SIG-M5 treated with dmso at 0.1 percent for 504 hours (cell line): ENCODE results near the gene SDCCAG8.

Source experiments
- DNase-seq: peaks from one replicate; lab custom pipeline; 2025; ENCODE audit not compliant: unreplicated experiment; lab: John Stamatoyannopoulos, UW

The SDCCAG8 gene

DNA sequence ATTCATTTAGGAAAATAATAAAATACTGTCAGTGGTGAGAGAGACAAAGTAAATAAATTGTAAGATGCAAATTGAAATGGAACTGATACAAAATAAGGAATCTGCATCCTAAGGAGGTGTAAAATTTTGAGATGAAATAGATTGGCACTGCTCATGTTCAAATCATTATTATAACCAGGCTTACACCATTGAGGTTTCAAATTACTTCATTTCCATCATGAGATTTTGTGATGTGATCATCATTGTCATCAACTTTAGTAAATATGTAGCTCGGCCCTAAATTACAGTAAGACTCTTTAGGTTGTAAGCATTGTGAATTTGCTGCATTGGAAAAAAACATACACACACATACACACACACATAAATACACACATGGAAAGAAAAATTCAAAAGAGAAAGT lies 123.4 kb downstream of the SDCCAG8 start:
- DNase-seq = no peak

- DNase-seq = no peak
Measured at GRCh38 chr1:243379706-243380105, 123.9 kb downstream of the SDCCAG8 start.

DNA sequence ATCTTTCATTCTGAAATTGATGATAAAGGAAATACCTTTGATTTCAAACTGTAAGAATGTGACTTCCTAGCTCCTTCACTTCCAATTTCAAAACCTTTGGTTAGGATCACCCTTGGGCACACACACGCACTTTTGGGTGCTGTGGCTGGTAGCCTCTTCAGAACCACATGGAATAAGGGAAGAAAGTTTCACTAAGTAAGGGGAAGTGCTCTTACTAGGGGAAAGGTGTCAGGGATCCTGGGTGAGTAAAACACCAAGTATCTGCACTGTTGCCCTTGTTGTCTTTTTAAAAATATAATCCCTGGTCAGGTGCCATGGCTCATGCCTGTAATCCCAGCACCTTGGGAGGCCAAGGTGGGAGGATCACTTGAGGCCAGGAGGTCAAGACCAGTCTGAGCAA lies 132.4 kb downstream of the SDCCAG8 start:
- no peak for DNase-seq

DNA sequence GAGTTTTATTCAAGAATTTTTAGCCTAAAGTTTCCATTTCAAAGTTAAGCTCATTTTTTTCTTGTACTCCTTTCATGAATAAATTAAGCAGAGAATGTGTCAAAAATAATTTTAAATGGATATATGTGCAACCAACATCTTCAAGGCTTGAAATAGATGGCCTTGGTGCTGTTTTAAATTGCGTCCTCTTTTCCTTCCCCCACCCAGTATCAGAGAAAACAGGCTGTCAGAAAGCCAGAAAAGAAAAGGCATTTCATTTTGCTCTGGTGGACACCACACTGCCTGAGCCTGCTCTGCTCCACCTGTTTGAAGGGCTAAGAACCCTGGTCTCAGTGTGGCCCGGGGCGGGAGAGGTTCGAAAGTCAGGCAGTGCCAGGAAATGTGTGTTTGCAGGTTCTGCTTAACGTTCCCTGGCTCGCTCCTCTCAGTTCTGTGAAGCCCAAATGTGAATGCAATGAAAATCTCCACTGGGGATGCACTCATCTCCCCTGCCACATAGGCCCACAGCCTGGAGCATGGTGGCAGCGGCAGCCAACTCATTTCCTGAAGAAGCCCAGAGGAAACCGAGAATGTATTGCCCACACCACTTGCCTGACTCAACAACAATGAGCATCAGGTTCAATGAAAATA lies 134.4 kb downstream of the SDCCAG8 start:
- DNase-seq = no peak

DNA sequence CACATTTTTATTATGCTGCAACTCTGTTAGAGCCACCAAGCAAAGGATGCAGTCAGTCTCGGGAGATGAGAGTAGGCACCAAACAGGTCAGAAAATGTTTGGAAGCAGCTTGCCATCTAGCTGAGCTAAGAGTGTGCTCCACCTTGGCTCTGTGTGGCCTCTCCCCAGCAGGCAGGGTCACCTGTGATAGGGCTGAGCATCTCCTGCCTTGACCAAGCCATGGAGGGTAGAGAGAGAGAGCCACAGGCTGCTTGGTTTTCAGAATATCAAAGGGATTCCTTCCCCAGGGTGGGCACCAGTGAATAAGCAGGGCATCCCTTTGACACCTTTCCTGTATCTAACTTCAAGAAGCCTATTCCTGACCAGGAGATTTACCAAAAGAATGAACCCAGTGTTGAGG lies 135.5 kb downstream of the SDCCAG8 start:
- no peak for DNase-seq

DNA sequence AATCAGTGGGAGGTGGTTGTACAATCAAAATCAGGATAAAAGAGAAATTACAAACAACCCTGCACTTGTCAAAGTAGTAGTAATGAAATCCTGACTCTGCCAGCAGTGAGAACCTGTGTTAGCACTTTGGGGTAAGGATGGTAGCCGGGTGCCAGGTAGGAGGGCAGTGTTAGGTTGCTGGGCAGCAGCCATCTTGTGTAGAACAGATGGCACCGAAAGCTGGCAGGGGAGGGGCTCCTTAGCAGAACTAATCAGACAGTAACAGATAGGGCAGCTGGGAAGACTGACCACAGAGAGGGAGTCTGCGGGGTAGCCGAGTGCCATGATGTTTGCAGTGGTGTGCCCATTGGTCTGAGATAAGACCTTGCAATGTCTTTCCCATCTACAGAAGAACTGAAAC lies 137.3 kb downstream of the SDCCAG8 start:
- no peak for DNase-seq

DNA sequence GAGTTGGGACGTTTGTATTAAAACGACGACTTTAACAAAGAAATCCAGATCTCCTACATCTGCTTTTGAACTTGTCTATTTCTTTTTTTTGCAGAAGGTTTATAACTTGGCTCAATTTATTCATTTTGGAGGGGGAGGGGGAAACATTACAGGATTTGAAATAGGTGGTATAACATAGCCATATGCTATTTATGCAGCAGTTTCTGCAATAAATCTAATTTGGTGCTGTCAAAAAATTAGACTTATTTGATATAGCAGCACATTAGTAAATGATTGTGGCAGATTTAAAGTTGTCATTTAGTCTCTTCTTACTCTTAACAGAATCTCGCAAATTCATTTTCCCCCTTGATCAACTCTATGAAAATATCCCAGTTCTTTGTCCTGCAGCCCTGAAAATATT lies 138.2 kb downstream of the SDCCAG8 start:
- no peak for DNase-seq

- DNase-seq = no peak
Measured at GRCh38 chr1:243394601-243395464, 139.0 kb downstream of the SDCCAG8 start.

GRCh38 chr1:243396424-243396823 lies 140.6 kb downstream of the SDCCAG8 start:
- no peak for DNase-seq

- DNase-seq = no peak
Measured at GRCh38 chr1:243396876-243397275, 141.0 kb downstream of the SDCCAG8 start.

DNA sequence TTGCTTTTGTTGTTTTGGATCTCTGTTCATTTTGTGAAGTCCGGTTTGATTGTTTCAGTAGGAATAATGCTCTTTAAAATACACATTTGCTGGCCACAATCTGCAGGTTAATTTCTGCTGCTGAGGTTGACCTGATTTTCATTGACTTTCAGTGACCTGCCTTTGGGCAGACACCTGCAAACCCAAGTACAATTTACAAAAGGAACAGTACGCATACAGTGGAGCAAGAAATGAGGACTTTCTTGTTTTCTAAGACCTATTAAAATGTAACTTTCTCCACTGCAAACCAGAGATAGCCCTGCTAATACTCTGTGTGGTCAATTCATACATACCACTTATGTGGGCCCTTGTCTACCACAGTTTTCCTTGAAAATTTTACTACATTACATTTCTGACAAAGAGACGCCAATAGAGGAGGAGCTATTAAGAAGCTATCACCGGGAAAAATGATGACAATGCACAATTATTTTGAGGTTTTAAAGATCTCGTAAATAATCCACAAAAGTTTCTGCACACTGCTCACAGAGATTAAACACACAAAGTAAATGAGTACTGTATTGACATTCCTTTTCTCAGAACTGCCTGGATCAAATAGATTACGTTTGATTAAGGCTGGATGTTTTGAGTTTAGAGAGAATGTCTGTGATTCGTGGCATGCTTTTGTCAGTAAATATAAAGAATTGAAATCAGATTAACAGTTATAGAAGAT lies 141.9 kb downstream of the SDCCAG8 start:
- DNase-seq = no peak

DNA sequence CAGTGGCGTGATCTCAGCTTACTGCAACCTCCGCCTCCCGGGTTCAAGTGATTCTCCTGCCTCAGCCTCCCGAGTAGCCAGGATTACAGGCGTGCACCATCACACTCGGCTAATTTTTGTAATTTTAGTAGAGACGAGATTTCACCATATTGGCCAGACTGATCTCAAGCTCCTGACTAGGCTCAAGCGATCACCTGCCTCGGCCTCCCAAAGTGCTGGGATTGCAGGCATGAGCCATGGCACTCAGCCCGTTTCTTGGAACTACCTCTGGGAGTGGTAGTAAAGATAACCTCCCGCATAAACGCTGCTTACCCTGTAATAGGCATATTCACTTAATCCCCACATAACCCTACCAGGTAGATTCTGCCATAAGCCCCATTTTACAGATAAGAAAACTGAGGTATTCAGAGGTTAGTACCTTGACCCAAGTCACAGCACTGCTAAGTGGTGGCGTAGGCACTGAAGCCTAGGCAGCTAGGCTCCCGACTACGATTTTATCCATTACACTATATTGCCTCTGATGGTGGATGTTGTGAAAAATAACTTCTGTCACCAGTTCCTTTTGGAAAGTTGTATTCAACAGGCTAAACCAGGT lies 143.8 kb downstream of the SDCCAG8 start:
- no peak for DNase-seq

DNA sequence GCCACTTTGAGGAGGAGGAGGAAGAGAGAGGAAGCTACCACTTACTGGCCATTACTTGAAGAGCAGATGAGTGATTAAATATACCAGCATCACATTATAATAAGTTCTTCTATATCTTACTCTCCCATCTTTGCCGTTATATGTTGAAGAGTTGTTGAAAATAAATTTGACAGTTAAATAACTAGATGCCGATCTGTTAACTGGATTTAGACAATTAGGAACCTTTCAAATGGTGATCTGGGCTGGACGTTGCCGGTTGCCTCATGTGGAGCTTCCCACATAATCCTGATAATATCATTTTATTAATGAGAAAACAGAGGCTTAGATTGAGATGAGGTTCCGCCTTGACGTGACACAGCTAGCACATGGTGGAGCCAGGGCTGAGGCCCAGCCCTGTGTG lies 147.0 kb downstream of the SDCCAG8 start:
- DNase-seq = no peak

DNA sequence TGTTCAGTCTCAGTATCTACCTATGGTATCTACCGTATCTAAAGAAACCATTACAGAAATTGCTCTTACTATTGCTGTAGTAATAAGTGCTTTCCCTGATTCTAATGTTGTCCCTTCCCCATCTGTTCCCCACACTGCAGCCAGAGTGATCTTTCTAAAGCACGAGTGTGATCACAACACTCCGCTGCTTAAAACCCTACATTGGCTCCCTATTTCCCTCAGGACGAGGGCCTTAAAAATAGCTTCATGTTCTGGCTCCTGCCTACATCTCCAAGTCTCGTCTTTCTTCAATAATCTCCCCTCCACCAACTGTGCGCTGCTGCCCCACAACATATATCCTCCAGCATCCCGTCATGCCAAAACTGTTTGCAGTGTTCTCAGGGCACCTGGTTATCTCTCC lies 150.6 kb downstream of the SDCCAG8 start:
- DNase-seq = no peak

- peak; percentile 34 for DNase-seq
Measured at GRCh38 chr1:243407284-243408018, 151.6 kb downstream of the SDCCAG8 start.

GRCh38 chr1:243408479-243408878 lies 152.6 kb downstream of the SDCCAG8 start:
- no peak for DNase-seq

GRCh38 chr1:243409284-243409683 lies 153.4 kb downstream of the SDCCAG8 start:
- no peak for DNase-seq

DNA sequence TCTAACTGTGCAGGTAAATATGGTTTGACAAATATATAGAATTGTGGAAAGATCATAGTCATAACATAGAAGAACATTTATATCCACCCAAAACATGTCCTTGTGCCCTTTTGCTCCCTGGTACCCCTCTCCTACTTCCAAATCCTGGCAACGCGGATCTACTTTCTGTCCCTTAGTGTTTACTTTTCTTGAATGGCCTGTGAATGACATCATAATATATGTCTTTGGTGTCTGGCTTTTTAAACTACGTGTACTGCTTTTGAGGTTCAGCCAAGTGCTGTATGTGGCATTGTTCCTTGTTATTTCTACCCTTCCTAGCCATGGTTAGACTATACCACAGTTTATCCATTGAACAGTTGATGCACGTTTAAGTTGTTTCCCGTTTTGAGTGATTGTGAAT lies 155.6 kb downstream of the SDCCAG8 start:
- no peak for DNase-seq

GRCh38 chr1:243413431-243414151 lies 157.8 kb downstream of the SDCCAG8 start:
- no peak for DNase-seq

DNA sequence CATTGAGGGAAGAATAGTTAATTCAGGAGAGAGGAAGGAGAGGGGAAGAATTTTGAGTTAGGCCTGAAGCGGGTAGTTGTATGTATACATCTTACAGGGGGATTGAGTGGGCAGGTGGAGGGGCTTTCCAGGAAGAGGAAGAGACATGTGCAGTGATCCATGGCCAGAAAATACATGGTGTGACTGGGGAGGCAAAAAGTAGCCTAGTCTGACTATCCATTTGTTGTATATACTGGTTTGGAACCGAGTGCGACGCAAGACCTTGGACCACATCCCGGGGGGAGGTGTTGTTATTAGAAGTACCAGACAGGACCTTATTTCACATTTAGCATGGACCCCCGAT lies 158.3 kb downstream of the SDCCAG8 start:
- no peak for DNase-seq
